ENCODE results near the gene IQCK.
"Not testable (repeated sequence)": the region's sequence is repeated elsewhere in the genome, so short reads cannot be mapped to it uniquely, and the experiment has no call there.

The IQCK gene, protein sequence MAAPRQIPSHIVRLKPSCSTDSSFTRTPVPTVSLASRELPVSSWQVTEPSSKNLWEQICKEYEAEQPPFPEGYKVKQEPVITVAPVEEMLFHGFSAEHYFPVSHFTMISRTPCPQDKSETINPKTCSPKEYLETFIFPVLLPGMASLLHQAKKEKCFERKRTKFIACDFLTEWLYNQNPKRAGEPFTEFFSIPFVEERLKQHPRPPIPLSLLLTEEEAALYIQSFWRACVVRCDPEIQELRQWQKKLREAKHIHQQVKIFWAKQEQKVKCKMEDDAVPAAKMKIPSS

DNA sequence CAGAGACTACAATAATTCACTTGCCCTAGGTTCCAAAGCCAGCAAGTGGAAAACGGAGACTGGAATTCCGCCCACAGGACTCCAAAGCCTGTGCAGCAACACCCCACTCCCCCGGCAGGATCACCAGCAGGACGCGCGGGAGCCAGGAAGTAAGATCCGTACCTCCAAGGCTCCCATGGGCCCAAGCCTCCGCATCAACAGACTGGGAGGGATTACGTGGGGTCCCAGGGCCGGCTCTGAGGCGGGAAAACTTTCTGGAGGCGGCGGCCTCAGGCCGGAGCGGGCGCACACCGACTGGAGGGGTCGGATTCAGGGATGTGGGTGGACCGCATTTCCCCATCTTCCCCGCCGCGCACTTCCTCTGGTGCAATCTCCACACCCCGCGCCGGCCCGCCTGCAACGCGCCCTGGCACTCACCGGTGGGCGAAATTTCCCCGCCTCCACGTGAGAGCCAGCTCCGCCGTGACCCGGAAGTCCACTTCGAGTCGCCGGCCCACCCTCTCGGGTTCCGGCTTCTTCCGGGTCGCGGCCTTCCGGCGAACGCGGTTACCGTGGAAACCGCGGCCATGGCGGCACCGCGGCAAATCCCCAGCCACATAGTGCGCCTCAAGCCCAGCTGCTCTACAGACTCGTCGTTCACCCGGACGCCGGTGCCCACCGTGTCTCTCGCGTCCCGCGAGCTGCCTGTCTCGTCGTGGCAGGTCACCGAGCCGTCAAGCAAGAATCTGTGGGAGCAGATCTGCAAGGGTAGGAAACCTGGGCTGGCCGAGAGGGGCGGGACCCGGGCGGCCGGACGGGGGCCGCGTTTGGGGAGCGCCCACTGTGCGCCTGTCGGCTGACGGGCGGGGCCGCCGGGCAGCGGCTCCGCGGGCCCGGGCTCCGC lies at the start of gene IQCK, which contains the start of gene KNOP1:
Gene IQCK (plus strand): TSS at position 531 of the 883 bp plus-strand sequence. CDS start 36 bp downstream, at position 567.
Gene KNOP1 (minus strand): TSS at position 487 of the 883 bp plus-strand sequence. CDS start 3,192 bp downstream, outside the sequence.
- DNase-seq, result peak; percentile 91

DNA sequence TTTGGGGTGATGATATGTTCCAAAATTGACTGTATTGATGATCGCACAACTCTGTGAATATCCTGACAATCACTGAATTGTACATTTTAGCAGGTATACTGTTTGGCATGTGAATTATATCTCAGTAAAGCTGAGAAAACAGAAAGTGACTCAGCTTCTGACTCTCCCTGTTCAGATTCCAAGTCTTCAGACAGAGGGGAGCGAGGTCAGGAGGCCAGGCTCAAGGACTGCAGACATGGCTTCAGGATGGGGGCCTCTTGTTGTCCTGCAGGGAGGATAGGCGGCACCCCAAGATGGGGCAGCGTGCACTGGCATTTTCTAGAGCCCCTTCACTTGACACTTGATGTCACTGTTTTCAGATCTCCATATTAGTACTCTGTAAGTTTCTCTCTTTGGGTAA lies 45.7 kb upstream of the IQCK start:
- no peak for DNase-seq

DNA sequence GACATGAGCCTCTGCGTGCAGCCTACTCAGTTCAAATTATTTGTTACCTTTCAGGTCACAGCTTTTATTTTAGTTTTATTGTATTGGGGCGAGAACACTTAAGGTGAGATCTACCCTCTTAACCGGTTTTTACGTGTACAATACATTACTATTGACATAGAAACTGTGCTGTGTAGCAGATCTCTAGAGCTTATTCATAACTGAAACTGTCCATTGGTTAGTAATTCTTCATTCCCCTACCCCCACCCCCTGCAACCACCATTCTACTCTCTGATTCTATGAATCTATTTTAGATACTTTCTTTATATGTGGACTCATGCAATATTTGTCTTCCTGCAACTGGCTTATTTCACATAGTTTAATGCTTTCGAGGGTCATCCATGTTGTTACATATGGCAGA lies 43.6 kb upstream of the IQCK start:
- DNase-seq, result no peak

DNA sequence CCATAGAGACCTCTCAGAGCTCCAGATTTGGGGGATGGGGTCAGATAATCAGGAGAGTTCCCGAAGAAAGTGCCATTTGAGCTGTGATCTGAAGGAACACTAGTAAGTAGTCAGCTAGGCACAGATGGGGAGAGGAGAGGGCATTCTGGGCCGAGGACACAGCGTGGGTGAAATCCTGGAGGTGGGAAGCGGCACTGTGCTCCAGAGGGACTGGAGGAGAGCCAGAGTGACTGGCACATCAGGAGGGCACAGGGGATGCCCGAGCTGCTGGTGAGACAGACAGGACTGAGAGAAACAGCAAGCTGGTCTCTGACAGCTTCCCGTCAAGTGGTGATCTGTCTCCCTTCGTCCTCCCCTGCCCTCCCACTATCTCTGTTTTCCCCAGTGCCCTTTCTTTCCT lies 40.7 kb upstream of the IQCK start:
- no peak for DNase-seq

DNA sequence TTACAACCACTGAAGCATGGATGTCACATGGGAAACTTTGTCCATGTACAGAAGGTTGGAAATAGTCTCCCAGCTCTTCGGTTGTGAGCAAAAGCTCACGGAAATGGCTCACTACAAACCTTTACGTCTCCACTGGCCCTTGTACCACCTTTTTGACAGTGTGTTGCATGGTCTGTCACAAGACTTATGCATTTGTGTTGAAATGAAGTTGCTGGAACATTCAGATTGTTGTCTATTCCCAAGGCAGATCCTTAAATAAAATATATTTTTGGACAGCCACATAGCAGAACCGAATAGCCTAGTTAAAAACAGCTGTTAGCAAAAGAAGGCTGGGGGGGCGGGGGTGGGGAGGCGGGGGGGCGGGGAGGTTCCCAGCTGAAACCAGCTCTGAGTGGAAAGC lies 39.3 kb upstream of the IQCK start:
- DNase-seq, result no peak

DNA sequence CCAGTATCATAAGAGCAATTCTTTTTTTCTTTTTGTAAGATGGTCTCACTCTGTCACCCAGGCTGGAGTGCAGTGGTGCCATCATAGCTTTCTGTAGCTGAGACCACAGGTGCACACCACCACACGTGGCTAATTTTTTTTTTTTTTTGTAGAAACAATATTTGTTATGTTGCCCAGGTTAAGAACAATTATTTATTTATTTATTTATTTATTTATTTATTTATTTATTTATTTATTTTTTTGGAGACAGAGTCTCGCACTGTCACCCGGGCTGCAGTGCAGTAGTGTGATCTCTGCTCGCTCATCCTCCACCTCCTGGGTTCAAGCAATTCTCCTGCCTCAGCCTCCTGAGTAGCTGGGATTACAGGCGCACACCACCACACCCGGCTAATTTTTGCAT lies 38.8 kb upstream of the IQCK start:
- not testable (repeated sequence) for DNase-seq

DNA sequence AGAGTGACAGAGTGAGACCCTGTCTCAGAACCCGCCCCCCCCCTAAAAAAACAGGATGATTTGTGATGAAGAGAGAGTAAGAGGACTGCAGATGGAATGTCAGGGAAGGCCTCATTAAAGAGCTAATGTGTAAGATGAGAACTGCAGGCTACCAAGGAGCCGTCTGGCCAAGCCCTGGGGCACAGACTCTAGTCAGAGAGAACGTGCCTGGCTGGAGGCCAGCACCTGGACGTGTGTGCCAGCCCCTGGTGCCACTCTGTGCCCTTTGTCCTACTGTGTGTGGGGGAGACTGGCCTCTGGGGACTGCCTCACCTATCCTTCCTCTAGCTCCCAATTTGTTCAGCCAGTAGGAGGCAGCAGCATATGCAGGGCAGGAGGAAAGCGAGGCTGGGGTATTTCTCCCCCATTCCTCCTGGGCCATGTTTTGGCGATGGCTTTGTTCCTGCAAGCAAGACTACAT lies 37.2 kb upstream of the IQCK start:
- DNase-seq, result no peak

DNA sequence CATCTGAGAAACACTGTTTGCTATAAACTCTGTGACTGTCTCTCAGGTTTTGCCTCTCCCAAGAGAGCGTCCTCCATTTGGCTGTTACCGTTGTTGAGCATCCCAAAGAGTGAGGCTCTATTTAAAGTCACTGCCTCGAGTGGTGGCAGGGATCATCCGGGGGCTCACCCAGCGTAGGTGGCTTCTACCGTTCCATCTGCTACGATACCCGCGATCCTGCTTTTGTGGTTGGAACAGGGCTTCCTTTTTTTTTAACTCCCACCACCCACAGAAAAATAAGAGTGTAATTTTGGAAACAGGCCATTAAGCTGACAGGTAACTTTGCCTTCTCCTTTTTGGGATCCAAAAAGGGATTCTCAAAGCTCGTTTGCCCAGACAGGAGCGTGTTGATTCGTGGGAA lies 36.4 kb upstream of the IQCK start:
- DNase-seq, result no peak

DNA sequence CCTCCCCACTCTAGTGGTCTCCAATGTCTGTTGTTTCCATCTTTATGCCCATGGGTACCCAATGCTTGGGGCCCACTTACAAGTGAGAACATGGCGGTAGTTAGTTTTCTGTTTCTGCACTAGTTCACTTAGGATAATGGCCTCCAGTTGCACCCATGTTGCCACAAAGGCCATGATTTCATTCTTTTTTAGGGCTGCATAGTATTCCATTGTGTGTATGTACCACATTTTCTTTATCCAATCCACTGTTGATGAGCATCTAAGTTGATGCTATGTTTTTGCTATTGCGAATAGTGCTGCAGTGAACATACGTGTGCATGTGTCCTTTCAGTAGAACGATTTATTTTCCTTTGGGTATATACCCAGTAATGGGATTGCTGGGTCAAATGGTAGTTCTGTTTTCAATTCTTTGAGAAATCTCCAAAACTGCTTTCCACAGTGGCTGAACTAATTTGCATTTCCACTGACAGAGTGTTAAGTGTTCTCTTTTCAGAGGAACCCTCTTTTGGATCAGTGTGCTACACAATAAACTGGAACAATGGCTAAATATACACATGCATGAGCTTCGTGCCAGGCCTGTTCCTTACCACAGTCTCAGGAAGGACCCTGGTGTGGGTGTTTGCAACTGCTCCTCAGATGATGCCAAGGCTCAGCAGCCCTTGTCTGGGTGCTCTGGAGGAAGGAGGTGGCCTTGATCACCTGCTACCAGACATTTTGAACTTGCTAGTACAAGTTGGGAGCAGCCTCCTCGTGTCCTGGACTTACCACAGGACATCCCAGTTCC lies 34.4 kb upstream of the IQCK start:
- no peak for DNase-seq

DNA sequence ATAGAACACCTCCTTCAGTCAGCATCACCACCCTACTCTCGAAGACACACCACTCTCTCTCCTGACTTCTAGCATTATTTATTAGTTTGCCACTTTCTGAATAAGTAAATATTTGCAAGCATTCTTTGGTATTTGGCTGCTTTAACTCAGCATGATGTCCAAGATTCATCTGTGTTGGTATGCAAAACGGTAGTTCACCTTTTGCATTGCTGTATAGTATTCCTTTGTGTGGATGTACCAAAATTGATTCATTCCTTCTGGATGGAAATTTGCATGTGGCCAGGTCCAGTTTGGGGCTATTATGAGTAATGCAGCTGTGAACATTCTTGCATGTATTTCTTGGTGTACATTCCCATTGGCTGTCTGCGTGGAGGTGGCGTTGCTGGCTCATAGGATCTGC lies 32.9 kb upstream of the IQCK start:
- DNase-seq, result no peak

DNA sequence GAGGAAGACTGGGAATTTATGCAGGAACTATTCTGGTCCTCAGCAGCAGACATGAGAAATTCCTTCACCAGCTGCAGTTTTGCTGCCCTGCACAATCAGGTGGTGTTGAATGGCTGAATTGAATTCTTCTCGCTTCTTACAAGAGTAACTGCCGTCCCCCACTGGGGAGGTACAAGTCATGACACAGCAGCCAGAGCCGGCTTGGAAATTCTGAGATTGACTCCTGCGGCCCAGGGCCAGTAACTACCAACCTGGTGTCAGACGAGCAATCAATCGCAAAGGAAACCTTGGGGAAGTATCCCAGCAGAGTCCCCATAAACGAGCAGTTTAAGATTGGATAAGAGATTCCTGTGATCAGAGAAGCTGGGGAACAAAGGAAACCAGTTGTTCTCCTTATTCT lies 30.8 kb upstream of the IQCK start:
- DNase-seq, result no peak

DNA sequence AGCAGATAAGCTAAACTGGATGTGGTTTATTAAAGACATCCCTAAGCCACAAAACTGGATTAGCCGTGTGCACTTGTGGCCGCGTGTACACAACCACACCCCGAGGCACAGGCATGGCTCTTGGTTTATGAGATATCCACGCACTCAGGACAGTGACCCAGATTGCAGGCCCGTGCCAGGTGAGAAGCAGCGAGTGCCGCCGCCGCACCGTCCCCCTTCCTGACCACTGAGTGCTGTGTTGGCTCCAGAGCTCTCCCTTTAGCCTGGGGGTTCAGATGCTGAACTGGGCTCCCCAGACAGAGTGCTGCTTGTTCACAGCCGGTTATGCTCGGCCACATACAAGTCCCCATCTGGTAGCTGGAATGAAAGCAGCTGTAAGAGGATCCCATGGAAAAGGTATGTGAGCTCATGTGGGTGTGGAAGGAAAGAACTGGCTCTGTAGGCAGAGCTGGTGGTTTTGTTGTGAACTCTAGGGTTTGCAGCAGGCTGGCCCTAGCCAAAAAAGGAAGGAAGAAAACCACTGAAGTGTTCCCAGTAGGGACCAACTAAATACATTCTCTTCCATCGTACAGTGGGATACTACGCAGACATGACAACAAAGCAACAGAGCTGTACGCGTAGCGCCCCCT lies 29.6 kb upstream of the IQCK start:
- DNase-seq, result no peak

DNA sequence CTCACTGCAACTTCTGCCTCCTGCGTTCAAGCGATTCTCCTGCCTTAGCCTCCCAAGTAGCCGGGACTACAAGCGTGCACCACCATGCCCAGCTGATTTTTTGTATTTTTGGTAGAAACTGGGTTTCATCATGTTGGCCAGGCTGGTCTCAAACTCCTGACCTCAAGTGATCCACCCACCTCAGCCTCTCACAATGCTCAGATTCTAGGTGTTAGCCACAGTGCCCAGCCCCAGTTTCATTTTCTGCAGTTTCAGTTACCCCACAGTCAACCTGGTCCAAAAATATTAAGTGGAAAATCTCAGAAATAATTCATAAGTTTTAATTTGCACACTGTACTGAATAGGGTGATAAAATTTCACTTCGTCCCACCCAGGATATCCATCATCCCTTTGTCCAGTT lies 28.7 kb upstream of the IQCK start:
- no peak for DNase-seq

DNA sequence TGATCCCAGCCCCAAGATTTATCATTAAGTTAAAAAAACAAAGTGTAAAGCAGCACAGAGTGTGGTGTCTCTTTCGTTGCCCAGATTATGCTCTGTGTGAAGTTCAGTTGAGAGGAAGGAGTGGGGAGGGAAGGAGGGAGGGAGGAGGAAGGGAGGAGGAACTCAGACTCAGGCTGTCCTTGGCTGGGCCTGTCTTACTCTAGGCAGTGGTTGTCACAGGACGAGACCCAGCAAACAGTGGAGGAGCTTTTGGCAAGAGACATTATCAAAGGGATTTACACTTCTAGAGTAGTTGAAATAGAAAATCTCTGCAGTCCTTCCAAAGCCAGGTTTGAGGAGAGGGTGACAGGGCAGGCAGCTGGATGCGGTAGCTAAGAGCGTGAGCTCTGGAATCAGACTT lies 27.9 kb upstream of the IQCK start:
- DNase-seq, result no peak

DNA sequence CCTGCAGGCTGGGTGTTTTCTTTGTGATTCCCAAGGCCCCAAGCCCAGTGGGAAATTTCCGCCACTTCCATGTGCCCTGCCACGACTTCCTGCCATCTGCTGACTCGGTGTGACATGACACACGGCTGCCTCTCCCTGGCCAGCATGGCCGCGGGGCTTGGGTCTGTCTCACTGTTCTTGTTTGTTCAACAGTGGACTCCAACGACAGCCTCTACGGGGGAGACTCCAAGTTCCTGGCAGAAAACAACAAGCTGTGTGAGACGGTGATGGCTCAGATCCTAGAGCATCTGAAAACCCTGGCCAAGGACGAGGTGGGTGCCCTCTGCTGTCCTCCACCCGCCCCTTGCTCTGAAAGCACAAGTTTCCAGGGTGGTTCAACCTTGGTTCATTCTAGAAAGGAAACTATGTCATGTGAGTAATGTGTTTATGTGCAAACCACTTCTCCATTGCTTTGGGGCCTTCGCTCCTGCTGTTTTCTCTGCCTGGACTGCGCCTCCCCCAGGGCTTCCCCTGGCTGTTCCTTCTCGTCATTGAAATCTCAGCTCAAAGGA lies 26.8 kb upstream of the IQCK start:
- DNase-seq, result no peak

DNA sequence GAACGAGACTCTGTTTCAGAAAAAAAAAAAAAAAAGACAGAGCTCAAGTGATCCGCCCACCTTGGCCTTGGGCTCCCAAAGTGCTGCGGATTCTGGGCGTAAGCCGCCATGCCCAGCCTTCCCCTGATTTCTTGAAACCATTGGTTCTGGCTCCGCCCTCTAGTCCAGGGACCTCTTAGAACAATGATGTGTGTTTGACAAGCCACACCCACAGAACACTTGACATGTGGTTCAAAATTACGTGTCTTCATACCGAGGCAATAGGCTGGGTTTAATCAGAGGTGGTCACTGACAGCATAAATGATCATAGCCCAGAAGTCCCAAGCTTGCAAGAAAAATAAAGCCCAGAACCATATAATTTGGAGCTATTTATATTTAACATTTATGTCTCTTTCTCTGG lies 23.1 kb upstream of the IQCK start:
- DNase-seq, result no peak

DNA sequence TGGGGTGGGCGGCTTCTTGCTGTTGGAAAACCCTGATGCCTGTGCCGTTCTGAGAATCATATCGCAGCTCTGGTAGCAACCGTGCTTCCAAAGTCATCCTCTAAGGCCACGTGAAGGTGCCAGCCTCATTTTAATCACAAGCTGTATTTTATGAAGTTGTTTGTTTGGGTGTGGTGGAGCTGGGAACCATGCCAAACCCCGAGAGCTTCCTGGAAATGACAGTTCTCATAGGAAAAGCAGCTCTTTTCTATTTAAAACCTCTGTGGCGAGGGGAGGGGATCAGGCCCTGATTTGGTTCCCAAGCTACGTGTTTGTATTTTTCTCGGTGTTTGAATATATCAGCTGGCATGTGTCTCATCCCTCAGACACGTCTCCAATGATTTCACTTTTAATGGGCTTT lies 21.7 kb upstream of the IQCK start:
- peak; percentile 79 for DNase-seq

DNA sequence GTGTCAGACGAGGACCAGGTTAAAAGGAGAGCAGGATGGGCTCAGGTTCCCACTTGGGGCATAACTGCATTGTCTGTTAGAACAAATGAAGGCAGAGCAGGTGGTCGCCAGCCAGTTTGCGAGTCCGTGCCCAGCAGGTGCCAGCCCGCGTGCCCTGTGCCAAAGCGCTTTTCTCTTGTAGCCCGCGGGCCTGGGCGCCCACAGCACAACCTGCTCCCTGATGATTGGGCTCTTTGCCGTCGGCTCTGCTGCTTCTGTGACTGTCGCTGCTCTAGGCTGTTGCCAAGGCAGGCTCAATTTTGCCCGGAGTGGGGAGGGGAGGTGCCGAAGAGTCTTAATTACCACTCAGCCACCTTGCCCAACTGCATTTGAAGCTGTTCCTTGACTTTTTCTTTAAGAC lies 21.1 kb upstream of the IQCK start:
- DNase-seq, result no peak

DNA sequence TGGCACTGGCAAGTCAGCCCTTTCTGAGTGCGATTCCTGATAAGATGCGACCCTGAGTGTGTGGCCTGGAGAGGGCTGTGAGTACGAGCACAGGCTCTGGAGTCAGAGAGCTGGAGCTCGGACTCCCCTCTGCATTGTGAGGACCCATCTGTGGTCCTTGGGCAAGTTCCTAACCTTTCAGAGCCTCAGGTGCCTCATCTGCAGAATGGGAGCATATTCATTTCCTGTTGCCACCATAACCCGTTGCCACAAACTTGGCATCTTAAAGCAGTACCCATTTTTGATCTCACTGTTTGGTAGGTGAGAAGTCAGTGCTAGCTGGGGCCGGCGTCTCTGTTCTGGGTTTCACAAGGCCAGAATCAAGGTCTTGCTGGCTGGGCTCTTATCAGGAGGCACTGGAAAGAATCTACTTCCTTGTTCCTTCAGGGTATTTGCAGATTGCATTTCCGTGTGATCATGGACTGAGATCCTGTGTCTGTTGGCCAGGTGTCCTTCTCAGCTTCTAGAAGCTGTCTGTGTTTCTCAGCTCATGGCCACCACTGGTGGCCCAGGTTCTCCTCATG lies 20.2 kb upstream of the IQCK start:
- DNase-seq, result no peak

DNA sequence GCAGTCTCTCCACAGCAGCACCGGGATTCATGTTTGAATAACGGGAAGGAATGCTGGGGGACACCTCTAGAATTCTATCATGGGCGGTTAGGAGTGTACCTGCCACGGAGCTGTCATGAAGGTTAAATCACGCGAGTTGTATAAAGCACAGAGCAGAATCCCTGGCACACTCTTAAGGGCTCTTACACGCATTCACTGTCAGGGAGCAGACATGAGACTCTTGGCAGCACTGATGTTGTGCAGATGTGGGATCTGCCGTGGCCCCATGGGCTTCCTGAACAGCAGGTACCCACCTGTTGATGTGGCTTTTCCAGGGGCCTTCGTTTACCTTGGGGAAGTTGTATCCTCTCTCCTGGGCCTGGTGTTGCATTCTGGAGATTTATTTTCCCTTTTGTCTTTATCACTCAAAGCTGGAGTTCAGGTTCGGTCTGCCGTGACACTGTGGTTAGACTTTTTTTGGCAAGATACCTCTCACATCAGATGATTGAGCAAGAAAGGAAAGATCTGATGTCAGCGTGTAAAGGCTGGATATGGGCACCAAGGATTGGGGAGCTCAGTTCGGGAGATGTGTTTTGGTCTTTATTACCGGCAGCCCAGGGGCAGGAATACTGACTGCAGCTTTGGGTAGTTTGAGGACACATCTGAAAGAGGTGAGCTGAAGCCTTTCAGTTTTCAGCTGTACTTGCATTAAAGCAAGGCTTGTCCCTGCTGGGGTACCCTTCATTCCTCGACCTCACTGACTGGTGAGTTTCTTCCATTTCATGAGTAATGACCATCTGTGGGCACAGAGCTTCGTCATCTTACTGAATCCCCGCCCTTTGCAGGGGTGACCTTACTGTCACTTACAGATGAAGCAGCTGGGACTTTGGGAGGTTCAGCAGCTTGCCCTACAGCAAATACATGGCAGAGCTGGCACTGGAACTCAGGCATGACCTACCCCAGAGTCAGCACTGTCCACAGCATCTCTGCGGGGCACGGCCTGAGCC lies 19.3 kb upstream of the IQCK start:
- DNase-seq, result no peak

DNA sequence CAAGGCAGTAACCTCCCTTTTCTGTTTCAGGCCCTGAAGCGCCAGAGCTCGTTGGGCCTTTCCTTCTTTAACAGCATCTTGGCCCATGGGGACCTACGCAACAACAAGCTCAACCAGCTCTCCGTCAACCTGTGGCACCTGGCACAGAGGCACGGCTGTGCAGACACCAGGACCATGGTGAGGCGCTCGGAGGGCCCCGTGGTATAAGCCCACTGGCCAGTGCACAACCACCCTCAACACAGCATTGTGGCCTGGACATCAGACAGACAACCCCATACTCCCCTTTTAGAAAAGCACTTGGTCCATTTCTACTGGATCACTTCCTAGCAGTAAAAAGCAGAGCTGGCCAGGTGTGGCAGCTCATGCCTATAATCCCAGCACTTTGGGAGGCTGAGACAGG lies 18.6 kb upstream of the IQCK start:
- DNase-seq, result no peak

Measured in CD4-positive, alpha-beta T cell treated with Interleukin-15 for 1 hour (primary cell).